SK-N-SH treated with all-trans-retinoic acid at 6 μM for 48 hours (cell line): Measurements from ENCODE around the gene CRYGS.

Experiments
- BACH2 ChIP-seq: fragments of 250-450 bp; sonication (Bioruptor Pico); IDR thresholded peaks from 2 replicates; pipeline ENCODE4 v1.9.0; 2021; ENCODE audit warnings: mild to moderate bottlenecking, borderline replicate concordance
- CSRNP3 ChIP-seq: fragments of 250-450 bp; sonication (Bioruptor Pico); IDR thresholded peaks from 2 replicates; pipeline ENCODE4 v1.5.1; 2021; ENCODE audit warnings: mild to moderate bottlenecking, moderate library complexity
- ESRRG ChIP-seq: fragments of 250-450 bp; sonication (Bioruptor Pico); IDR thresholded peaks from 2 replicates; pipeline ENCODE4 v1.6.1; 2021; ENCODE audit warnings: mild to moderate bottlenecking
- OSR1 ChIP-seq: fragments of 250-450 bp; sonication (Bioruptor Pico); IDR thresholded peaks from 2 replicates; pipeline ENCODE4 v1.8.0; 2022; ENCODE audit warnings: moderate library complexity, mild to moderate bottlenecking, inconsistent platforms
- PATZ1 ChIP-seq: fragments of 250-450 bp; sonication (Bioruptor Pico); IDR thresholded peaks from 2 replicates; pipeline ENCODE4 v1.8.0; 2020; ENCODE audit warnings: mild to moderate bottlenecking, moderate library complexity, borderline replicate concordance
- TCF4 ChIP-seq: fragments of 250-450 bp; sonication (Bioruptor Pico); IDR thresholded peaks from 2 replicates; pipeline ENCODE4 v1.8.0; 2021; ENCODE audit warnings: mild to moderate bottlenecking, moderate library complexity, borderline replicate concordance
- ZFP30 ChIP-seq: fragments of 450-650 bp; formaldehyde crosslinking; IDR thresholded peaks from 2 replicates; pipeline ENCODE4 v1.5.0; 2022; ENCODE audit warnings: mild to moderate bottlenecking, moderate library complexity
- TF ChIP-seq, protein P1 (sequence below): fragments of 250-450 bp; sonication (Bioruptor Pico); IDR thresholded peaks from 2 replicates; pipeline ENCODE4 v1.8.0; 2021; ENCODE audit warnings: low read depth, mild to moderate bottlenecking, moderate library complexity, borderline replicate concordance

GRCh38 chr3:186520957-186521842, 23.0 kb downstream of the CRYGS start:
- no peak for TF ChIP-seq PATZ1
- no peak for TF ChIP-seq TCF4 (CRISPR knock-in tag)
- TF ChIP-seq, protein P1, sequence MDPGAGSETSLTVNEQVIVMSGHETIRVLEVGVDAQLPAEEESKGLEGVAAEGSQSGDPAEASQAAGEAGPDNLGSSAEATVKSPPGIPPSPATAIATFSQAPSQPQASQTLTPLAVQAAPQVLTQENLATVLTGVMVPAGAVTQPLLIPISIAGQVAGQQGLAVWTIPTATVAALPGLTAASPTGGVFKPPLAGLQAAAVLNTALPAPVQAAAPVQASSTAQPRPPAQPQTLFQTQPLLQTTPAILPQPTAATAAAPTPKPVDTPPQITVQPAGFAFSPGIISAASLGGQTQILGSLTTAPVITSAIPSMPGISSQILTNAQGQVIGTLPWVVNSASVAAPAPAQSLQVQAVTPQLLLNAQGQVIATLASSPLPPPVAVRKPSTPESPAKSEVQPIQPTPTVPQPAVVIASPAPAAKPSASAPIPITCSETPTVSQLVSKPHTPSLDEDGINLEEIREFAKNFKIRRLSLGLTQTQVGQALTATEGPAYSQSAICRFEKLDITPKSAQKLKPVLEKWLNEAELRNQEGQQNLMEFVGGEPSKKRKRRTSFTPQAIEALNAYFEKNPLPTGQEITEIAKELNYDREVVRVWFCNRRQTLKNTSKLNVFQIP: no peak
- no peak for TF ChIP-seq OSR1
- no peak for TF ChIP-seq CSRNP3
- no peak for TF ChIP-seq ZFP30 (CRISPR knock-in tag)
- no peak for TF ChIP-seq BACH2 (CRISPR knock-in tag)
- TF ChIP-seq ESRRG (CRISPR knock-in tag): no peak
